Stimulated activated CD8-positive, alpha-beta memory T cell treated with anti-CD3 and anti-CD28 coated beads, Interleukin-7, amount 100 ng/mL, for 48 hours (primary cell): ENCODE data around the gene ANAPC13.

ENCODE experiments used
- DNase-seq, 2 donors: peaks; one replicate each; pipeline ENCODE4 v3.0.0-alpha.2; 2020; ENCODE audit warnings: low read depth in 1 of 2; ENCODE audit errors: extremely low read depth in 1 of 2

ANAPC13 gene

DNA sequence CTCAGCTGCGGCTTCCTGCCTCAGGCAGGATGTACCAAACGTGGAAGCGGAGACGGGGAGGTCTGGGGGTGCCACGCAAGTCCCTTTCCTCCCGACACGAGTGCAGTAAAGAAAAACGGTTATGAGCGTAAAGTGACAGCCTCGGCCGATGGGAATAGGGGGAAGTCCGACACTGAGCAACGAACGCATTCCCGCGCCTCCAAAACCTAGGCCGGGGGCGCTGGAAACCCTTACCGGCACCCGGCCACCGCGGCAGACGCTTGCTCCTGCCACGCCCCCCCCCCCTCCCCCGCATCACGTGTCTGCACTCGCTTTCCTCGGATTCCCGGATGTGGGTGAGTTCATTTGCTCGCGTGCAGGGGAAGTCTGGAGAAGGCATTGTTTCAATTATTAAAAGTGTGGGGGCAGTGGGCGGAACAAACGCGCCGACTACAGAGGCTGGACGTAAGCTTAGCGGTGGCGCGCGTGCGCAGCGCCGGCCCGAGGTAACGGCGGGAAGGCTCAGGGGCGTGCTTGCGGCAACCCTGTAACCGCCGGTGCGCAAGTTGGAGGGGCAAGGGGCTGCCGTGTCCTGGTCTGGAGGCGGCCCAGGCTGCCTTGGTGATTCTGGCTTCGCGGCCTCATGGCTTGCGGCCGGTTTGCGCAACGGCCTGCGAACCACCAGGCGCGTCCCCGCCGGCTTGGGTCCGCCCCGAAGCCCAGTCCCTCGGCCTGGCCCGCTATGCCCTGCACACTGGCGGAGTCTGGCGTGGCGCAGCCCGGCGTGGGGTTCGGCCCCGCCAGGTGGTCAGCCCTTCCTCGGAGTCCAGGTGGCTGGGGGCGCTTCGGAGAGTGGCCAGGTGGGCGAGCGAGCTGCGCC lies at the start of gene ANAPC13, which contains the start of gene CEP63:
TSS of gene ANAPC13 (minus strand) at position 268 of the 859 bp plus-strand sequence. CDS start 3,081 bp downstream, outside the sequence.
TSS of gene CEP63 (plus strand) at position 340 of the 859 bp plus-strand sequence. CDS start 9,264 bp downstream, outside the sequence.
- peak; percentile 82 to 90 for DNase-seq

- no peak for DNase-seq
Observed at GRCh38 chr3:134535186-134535970, 49.6 kb upstream of the ANAPC13 start.

GRCh38 chr3:134533493-134533892 lies 47.7 kb upstream of the ANAPC13 start:
- no peak for DNase-seq

DNA sequence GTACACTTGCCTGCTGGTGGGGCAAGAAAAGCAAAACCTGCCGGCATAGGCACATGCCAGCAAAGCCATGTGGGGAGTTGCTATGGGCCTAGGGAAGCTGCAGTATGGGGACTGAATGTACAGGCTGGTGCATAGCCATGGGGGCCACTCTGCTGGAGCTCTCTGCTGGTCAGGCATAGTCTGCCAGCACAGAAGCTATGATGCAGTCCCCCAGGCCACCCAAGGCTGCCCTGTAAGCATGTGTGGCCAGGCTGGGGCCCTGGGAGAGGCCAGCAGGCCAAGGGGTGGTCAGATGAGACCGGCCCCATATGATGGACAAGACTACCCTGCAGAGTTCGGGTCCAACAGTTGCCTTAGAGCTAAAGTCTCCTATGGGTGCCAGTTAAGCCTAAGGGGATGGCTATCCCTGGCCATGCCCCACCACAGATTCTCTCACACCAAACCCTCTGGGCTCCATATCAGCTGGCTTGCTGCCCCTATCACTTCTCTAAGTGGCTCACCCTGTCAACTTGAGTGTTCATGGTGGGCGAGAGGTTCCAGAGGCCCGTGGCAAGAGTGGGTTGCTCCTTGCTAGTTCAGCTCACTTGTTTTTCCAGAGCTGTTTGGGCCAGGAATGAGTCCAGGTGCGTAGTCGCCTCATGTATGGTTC lies 41.9 kb upstream of the ANAPC13 start:
- DNase-seq = no peak

DNA sequence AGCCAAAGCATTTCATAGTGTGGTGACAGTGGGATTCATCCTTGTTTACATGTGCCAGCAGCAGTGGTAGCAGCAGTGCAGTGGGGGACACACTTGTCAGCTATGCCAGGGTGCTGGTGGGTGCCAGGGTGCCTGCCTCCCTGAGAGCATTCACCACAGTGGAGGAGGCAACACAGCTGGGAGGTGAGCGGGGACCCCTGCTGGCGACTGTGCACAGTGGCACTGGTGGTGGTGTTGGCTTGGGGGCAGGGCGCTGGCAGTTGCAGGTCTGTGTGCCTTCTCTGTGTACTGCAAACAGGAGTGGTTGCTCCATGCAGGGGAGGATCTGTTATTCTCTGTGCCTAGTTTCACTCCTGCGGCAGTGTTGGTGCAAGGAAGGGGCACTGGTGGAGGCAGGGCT lies 41.3 kb upstream of the ANAPC13 start:
- peak in 1 of 2 donors; percentile 1 for DNase-seq

DNA sequence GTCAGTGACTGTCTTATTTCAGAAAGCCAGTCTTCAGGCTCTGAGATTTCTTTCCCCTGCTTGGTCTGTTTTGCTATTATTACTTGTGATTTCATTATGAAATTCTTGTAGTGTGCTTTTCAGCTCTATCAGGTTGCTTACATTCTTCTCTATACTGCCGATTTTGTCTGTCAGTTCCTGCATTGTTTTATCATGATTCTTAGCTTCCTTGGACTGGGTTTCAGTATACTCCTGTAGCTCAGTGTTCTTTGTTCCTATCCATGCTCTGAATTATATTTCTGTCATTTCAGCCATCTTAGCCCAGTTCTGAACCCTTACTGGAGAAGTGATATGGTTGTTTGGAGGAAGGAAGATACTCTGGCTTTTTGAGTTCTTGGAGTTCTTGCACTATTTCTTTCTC lies 40.5 kb upstream of the ANAPC13 start:
- no peak for DNase-seq

DNA sequence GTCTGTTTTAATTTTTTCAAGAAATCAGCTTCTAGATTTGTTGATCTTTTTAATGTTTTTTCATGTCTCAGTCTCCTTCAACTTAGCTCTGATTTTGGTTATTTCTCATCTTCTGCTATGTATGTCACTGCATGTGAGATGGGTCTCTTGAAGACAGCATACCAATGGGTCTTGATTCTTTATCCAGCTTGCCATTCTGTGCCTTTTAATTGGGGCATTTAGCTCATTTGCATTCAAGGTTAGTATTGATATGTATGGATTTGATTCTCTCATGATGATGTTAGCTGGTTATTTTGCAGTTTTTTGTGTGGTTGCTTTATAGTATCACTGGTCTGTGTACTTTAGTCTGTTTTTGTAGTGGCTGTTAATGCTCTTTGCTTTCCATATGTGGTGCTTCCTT lies 39.5 kb upstream of the ANAPC13 start:
- no peak for DNase-seq

- no peak for DNase-seq
Observed at GRCh38 chr3:134522541-134522940, 36.8 kb upstream of the ANAPC13 start.

GRCh38 chr3:134517791-134518190 lies 32.0 kb upstream of the ANAPC13 start:
- no peak for DNase-seq

GRCh38 chr3:134516905-134517304 lies 31.1 kb upstream of the ANAPC13 start:
- no peak for DNase-seq

GRCh38 chr3:134511500-134511899 lies 25.7 kb upstream of the ANAPC13 start:
- no peak for DNase-seq

GRCh38 chr3:134505485-134505884 lies 19.7 kb upstream of the ANAPC13 start:
- DNase-seq = no peak

GRCh38 chr3:134504132-134504531 lies 18.3 kb upstream of the ANAPC13 start:
- DNase-seq = no peak

DNA sequence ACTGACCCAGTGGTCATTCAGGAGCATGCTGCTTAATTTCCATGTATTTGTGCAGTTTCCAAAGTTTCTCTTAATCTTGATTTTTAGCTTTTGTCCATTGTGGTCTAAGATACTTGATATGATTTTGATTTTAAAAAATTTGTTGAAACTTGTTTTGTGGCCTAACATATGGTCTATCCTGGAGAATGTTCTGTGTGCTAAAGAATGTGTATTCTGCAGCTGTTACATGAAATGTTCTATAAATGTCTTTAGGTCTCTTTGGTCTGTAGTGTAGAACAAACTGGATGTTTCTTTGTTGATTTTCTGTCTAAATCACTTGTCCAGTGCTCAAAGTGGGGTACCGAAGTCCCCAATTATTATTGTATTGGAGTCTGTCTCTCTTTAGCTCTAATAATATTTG lies 17.5 kb upstream of the ANAPC13 start:
- no peak for DNase-seq

DNA sequence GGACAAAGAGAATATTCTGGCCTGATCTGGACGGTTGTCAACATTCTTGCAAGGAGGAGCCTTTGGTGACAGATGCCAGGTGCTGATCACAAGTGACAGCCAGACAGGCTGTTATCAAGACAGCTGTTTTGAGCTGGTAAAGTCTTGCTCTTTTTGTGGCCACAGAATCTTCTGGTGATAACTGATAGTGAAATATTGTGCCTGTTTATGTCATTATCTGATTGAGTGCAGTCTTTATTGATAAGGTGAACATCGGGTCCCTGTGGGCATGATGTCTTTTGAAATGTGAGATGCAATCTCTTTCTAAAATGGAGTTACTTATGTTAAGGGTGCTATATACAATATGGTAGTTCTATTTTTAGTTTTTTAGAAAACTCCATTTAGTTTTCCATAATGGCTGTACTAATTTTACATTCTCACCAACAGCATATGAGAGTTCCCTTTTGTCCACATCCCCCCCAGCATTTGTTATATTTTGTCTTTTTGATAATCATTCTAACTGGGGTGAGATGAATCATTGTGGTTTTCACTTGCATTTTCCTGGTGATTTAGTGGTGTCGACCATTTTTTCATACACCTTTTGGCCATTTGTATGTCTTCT lies 10.8 kb upstream of the ANAPC13 start:
- no peak for DNase-seq

DNA sequence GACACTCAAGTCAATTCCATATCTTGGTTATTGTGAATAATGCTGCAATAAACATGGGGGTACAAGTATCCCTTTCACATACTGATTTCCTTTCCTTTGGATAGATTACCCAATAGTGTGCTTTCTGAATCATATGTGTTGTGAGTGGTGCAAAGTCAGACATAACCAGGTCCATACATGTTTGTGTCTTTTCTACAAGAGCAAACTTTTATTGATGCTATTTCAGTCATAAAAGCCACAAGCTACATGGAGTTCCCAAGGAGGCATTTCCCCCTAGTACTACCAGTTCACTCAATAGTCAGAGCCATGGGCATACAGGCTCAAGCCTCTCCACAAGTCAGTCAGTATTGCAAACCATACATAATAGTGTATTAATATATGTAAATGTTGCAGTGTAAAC lies 10.2 kb upstream of the ANAPC13 start:
- DNase-seq = no peak

GRCh38 chr3:134494495-134494894 lies 8.7 kb upstream of the ANAPC13 start:
- DNase-seq = no peak

DNA sequence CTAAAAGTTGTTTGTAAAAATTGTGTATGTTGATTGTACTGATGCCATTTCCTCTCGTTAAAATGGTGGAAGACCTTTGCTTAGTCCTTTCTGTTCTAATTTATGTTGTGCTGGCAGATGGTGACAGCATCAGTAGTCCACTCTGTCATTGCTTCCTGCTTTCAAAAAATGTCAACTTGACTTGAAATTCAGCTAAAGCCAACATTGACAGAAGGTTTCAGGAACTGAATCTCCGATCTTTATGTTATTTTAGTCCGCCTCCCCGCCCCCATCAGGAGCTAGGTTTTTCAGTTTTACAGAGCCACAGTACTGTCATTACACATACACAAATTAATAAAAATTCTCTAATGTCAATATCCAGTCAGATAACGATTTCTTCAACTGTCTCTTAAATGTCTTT lies 1.6 kb upstream of the ANAPC13 start:
- no peak for DNase-seq

DNA sequence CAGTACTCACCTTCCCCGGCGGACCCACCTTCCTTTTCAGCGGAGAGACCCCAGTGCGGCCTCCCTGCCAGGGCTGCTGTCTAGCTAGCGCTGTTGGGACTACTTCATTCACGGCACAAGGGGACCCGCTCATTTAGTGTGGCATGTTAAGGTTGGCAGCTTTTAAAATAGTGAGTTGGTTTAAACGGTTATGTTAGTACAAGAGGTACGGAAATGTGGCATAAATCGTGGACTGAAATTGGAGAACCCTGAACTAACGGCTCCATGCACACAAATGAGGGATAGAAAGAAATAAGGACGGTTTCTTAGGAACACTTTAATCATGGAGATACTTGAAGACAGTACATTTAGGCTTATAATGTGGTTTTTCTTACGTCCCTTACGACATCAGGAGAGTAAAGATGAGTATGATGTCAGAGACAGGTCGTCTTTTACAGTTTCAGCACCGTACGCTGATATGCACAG lies 824 bp upstream of the ANAPC13 start:
- DNase-seq = no peak

DNA sequence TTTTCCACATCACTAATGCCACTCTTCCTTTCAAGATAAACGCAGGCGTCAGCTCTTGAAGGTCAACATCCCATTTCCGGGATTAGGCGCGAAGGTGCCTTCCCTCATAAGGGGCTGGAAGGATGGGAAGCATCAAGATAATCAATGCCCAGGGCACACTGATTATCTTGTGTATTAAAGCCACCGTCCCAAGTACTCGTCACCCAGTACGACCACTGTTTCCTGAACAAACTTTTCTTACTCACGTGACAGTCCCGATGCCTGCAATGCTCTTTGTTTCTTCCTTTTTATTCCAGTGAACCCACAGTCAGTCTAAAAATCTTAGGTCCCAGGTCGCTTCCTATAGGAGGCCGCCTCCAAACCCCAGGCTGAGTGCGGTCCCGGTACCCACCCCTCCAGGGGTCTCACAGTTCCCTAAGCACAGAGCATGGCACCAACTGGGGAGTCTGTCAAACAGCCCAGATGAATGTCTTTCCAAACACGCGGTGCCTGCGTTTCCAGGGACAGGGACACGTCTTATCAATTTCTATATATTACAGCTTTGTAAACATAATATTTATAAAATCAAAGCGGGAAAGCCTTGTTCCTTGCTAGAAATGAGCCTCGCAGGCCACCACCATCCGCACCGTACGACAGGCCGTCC lies 589 bp downstream of the ANAPC13 start:
- no peak for DNase-seq
